ENCODE results near the gene MYO9A.

DNA sequence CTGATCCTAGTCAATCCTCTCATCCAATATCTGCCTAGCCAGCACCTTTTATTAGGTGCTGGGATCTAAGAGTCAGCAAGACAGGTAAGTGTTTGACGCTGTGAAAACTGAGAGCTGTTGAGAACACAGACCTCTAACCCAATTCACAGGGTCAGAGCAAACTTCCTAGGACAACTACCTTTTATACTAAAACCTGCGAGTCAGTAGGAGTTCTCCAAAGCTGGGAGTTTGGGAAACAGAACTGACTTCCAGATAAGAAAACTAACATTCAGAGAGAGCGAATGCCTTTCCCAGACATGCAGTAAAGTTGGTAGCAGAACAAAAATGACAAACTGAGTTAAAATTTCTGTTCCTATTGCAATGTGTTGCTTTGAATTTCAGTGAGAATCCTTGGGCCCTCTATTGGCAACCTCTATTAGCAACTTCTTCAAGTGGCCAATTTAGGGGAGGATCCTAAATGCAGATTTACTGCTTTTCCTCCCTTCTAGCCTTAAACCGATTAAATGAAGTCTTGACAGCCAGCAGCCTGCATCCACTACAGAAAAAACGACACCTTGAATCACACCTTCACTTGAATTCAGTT lies 296.3 kb downstream of the MYO9A start:
- TF ChIP-seq, protein P1, sequence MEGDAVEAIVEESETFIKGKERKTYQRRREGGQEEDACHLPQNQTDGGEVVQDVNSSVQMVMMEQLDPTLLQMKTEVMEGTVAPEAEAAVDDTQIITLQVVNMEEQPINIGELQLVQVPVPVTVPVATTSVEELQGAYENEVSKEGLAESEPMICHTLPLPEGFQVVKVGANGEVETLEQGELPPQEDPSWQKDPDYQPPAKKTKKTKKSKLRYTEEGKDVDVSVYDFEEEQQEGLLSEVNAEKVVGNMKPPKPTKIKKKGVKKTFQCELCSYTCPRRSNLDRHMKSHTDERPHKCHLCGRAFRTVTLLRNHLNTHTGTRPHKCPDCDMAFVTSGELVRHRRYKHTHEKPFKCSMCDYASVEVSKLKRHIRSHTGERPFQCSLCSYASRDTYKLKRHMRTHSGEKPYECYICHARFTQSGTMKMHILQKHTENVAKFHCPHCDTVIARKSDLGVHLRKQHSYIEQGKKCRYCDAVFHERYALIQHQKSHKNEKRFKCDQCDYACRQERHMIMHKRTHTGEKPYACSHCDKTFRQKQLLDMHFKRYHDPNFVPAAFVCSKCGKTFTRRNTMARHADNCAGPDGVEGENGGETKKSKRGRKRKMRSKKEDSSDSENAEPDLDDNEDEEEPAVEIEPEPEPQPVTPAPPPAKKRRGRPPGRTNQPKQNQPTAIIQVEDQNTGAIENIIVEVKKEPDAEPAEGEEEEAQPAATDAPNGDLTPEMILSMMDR (IDR thresholded peaks at IDR 0.05) = no peak
- TF ChIP-seq, protein P2, sequence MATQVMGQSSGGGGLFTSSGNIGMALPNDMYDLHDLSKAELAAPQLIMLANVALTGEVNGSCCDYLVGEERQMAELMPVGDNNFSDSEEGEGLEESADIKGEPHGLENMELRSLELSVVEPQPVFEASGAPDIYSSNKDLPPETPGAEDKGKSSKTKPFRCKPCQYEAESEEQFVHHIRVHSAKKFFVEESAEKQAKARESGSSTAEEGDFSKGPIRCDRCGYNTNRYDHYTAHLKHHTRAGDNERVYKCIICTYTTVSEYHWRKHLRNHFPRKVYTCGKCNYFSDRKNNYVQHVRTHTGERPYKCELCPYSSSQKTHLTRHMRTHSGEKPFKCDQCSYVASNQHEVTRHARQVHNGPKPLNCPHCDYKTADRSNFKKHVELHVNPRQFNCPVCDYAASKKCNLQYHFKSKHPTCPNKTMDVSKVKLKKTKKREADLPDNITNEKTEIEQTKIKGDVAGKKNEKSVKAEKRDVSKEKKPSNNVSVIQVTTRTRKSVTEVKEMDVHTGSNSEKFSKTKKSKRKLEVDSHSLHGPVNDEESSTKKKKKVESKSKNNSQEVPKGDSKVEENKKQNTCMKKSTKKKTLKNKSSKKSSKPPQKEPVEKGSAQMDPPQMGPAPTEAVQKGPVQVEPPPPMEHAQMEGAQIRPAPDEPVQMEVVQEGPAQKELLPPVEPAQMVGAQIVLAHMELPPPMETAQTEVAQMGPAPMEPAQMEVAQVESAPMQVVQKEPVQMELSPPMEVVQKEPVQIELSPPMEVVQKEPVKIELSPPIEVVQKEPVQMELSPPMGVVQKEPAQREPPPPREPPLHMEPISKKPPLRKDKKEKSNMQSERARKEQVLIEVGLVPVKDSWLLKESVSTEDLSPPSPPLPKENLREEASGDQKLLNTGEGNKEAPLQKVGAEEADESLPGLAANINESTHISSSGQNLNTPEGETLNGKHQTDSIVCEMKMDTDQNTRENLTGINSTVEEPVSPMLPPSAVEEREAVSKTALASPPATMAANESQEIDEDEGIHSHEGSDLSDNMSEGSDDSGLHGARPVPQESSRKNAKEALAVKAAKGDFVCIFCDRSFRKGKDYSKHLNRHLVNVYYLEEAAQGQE (IDR thresholded peaks at IDR 0.05; ENCODE audit: insufficient read depth in 1 of 2, low read depth in 2 of 2, low read length in 1 of 2) = no peak

Data from Panc1 (cell line).